AG04449 (cell line): ENCODE measurements around the gene THTPA.

Source experiments
- CTCF ChIA-PET: fragments of 350-600 bp; formaldehyde crosslinking; extraction: SDS; loops from one replicate; lab custom pipeline; 2021; ENCODE audit warnings: antibody characterized with exemption; lab: Yijun Ruan, JAX
- POLR2A ChIA-PET: fragments of 400-600, 350-600 bp; formaldehyde crosslinking; extraction: SDS; loops from one replicate; lab custom pipeline; 2020; ENCODE audit warnings: antibody characterized with exemption, inconsistent platforms; lab: Yijun Ruan, JAX
- DNase-seq: peaks from one replicate; pipeline ENCODE4 v3.0.0-alpha.2; 2010; ENCODE audit warnings: low read depth, low spot score
- H3K4me3 ChIP-seq: 2 replicates; pipeline ENCODE4 v1.5.1; 2011; ENCODE audit warnings: low read depth, mild to moderate bottlenecking, control low read depth, low read length
- TF ChIP-seq, protein P1 (sequence below): IDR thresholded peaks from one replicate; pipeline ENCODE4 v1.5.1; 2011; ENCODE audit warnings: mild to moderate bottlenecking, moderate library complexity, low read length, control low read depth, inconsistent platforms; ENCODE audit not compliant: insufficient read depth; ENCODE audit errors: missing control alignments

Gene THTPA

DNA sequence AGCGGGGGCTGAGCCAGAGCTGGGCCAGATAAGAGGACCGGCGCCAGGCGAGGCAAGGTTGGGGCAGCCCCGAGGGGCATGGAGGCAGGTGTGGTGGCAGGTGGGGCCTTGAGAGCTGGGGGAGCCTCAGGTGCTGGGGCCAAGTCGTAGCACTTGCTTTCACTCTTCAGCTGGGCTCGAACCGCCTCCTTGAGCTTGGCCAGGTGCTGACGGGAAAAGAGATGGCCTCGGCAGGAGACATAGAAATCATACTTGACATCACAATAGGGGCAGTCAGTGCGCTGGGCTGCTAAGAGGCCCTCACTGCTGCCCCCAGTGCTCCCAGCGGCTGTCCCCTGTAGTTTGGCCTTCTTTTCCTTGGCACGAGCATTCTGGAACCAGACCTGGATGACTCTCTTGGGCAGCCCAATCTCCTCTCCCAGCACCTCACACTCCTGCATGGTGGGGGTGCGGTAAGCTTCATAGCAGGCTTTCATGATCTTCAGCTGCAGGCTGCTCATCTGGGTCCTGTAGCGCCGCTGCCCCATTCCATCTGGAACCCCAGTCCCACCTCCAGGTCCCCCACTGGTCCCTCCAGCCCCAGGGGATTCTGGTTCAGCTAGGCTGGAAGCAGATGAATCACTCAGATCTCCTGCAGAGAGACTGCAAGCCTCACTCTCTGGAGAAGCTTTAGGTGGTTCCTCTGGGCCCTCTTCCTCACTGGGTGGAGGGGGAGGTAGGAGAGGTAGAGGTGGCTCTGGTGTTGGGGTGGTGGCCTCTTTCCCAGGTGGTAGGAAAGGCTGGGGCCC is 32.6 kb upstream of the THTPA start:
- ChIA-PET POLR2A (no interaction called here), CTCF (no interaction called here)
- DNase-seq: no peak
- no peak overlapping the region for H3K4me3 ChIP-seq
- TF ChIP-seq, protein P1, sequence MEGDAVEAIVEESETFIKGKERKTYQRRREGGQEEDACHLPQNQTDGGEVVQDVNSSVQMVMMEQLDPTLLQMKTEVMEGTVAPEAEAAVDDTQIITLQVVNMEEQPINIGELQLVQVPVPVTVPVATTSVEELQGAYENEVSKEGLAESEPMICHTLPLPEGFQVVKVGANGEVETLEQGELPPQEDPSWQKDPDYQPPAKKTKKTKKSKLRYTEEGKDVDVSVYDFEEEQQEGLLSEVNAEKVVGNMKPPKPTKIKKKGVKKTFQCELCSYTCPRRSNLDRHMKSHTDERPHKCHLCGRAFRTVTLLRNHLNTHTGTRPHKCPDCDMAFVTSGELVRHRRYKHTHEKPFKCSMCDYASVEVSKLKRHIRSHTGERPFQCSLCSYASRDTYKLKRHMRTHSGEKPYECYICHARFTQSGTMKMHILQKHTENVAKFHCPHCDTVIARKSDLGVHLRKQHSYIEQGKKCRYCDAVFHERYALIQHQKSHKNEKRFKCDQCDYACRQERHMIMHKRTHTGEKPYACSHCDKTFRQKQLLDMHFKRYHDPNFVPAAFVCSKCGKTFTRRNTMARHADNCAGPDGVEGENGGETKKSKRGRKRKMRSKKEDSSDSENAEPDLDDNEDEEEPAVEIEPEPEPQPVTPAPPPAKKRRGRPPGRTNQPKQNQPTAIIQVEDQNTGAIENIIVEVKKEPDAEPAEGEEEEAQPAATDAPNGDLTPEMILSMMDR: no peak

DNA sequence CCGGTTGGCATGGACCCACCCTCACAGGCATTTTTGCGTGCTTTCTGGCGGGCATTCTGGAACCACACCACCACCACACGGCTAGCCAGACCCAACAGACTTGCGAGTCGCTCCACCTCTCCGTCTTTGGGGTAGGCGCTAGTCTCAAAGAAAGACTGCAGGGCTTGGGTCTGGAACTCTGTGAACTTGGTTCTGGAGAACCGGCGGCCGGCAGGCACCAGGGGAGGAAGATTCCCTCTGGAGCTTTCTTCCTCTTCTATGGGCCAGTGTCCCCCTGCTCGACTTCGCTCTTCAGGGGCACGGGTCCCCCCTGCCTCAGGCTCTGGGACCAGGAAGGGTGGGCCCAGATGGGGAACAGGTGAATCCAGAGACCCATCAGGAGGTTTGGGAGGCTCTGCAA is 31.1 kb upstream of the THTPA start:
- TF ChIP-seq, protein P1: no peak
- CTCF ChIA-PET: interaction anchor here (1.2 kb wide), 1 partner anchor 14 kb away, joined by 3 read pairs; no protein-coding TSS in a partner anchor
- POLR2A ChIA-PET: no interaction called here

DNA sequence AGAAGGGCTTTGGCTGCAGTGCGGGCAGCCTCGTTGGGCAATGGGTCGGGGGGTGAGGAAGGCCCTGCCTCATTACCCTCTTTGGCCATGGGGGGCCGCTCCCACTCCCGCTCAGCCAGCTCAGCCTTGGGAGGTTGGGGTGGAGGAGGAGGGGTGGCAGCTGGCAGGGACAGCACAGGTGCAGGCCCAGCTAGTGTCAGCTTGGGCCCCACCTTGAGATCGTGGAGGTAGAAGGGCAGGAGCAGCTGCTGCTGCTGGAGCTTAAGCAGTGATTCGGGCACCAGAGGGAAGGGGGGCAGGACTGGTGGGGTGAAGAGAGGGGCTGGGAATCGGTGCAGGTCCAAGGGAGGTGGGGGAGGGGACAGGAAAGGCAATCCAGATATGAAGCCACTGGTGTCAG is 30.5 kb upstream of the THTPA start:
- no peak overlapping the region for H3K4me3 ChIP-seq
- DNase-seq: no peak
- CTCF ChIA-PET: interaction anchor here (1.2 kb wide), 1 partner anchor 13 kb away, joined by 3 read pairs; no protein-coding TSS in a partner anchor
- POLR2A ChIA-PET: interaction anchor here (1.0 kb wide), 1 partner anchor 25 kb away, joined by 3 read pairs; no protein-coding TSS in a partner anchor
- TF ChIP-seq, protein P1: no peak

More for the DNA sequence above, 31.1 kb upstream of the THTPA start:
- no peak for DNase-seq
- no peak overlapping the region for H3K4me3 ChIP-seq

DNA sequence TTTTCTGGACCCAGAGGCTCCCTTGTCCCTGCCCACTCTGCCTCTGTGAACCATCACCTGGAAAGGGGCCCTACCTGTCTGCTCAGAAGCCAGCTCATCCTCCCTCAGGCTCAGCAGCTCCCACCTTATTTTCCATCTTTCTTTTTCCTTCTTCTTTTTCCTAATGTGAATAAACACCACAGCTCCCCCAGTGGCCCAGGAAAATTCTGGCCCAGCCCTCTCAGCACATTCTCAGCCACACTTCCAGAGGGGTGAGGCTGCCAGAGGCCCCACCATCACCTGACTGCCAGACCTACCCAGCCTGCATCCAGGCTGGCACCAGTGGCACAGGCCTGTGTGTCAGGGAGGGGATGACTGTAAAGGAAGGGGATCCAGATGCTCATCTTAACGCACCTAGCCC is 27.5 kb upstream of the THTPA start:
- ChIA-PET POLR2A (no interaction called here), CTCF (interaction anchor here (0.8 to 4.0 kb wide), 6 partner anchors 11 to 50 kb away, joined by 3 to 39 read pairs (median 4); no protein-coding TSS in a partner anchor)
- TF ChIP-seq, protein P1: no peak
- H3K4me3 ChIP-seq: no peak overlapping the region
- no peak for DNase-seq

DNA sequence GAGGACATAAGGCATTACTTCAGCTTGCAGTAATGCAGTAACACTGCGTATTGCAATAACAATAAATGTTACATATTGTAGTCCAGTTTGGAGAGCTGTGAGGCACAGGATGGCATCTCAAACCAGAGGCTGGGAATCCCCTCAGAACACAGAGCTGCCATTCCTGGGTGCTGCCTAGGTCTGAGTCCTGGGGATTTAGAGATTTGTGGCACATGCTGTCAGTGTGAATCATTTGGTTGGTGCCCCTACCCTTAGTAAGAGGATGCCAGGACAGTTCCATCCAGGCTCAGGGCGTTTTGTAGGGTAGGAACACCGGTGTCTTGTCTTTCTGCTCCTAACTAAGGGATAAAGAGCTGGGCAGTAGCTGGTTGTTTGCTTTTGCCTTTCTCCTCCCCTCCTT is 27.1 kb upstream of the THTPA start:
- ChIA-PET POLR2A (no interaction called here), CTCF (interaction anchor here (0.9 to 4.0 kb wide), 7 partner anchors 11 to 50 kb away, joined by 3 to 39 read pairs (median 6); no protein-coding TSS in a partner anchor)
- DNase-seq: no peak
- TF ChIP-seq, protein P1: no peak
- no peak overlapping the region for H3K4me3 ChIP-seq

DNA sequence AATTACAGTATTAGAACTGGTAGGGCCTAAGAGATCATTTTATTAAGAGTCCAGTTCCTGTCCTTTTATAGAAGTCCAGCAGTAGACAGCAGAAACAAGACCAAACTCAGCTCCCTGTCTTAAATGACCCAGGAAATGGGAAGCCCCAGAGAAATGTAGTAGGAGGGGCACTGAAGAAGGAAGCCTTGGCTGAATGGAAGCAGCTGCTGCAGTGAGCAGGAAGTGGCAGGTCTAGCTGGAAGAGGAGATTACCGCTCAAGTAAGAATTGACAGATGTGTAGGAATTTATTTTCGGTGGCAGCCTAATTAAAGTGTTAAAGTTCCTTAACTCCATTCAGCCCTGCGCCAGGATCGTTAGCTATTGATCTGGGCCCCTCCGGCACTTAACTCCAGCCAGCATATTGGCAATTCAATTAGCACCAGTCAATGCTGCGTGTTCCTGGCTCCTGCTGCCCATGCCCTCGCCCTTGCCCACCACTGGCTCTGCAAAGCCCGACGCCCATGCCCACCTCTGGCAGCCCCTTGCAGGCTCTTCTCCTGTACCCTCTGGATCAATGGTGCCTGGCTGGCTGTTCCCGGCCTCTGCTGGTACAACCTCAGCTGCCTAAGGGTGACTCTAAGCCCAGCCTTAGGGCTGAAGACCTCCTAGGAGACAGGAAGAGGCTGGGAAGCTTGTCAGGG is 25.6 kb upstream of the THTPA start:
- no peak overlapping the region for H3K4me3 ChIP-seq
- no peak for DNase-seq
- ChIA-PET POLR2A (no interaction called here), CTCF (interaction anchor here (0.8 to 4.0 kb wide), 7 partner anchors 9 to 101 kb away, joined by 3 to 39 read pairs (median 6); no protein-coding TSS in a partner anchor)
- TF ChIP-seq, protein P1: no peak
